Left colon (tissue), 2 donors: ENCODE measurements around the gene DOCK9. TPM values are rescaled to one million over a fixed set of nuclear protein-coding genes. Genes with fewer than 3 reads are reported as not detected.
"Not testable (repeated sequence)": the region's sequence is repeated elsewhere in the genome, so short reads cannot be mapped to it uniquely, and the experiment has no call there.

Source experiments
- ATAC-seq: fragments of 200-7000 bp; cut with Tn5 transposase; one replicate; pipeline ENCODE4 v1.9.1; 2020; ENCODE audit warnings: mild to moderate bottlenecking, moderate library complexity
- DNase-seq, 2 donors: peaks; one replicate each; pipeline ENCODE4 v3.0.0-alpha.2; 2020
- intact Hi-C, 2 donors: fragments of 100-400 bp; cut with DNase I in 1 of 2; cut with micrococcal nuclease in 1 of 2; formaldehyde crosslinking; loops; one replicate each; pipeline versions ENCODE4 v1.11.2 to v1.14.0; 2022; cut with DNase I, micrococcal nuclease
- total RNA-seq, 2 donors: library from RNA; stranded (reverse); fragmentation: NEBNext Ultra II Directional; extraction: Animal tissue kit (Norgen Biotek cat#: 25700); gene quantifications; one replicate each; pipeline ENCODE4 v1.2.1, GENCODE V29; 2021
- donor health status: DM: no; HTN: no; CAD: no.
- donor health status: DM: yes; HTN: yes; CAD: no.

The DOCK9 gene
- total RNA-seq, 2 donors from 2014 or later: 50.0 to 60.4 TPM

GRCh38 chr13:98821372-98822224, 156.3 kb downstream of the DOCK9 start:
- DNase-seq (no peak), ATAC-seq (peak; percentile 96)
- intact Hi-C loops: no loop called here

GRCh38 chr13:98820744-98821371, 157.0 kb downstream of the DOCK9 start:
- intact Hi-C loops: no loop called here
- DNase-seq (no peak), ATAC-seq (no peak)

DNA sequence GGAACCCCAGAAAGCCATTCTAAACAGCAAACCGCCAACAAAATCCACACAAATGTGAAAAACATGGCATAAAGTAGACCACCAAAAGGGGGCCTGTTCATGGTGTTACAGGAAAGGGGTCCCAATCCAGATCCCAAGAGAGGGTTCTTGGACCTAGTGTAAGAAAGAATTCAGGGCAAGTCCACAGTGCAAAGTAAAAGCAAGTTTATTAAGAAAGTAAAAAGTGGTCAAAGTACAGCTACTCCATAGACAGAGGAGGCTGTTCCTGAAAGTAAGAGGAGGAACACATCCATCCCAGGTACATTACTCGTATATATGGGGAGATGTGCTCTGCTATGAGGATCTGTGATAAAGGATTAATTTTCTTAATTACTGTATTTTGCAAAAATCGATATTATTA, 157.6 kb downstream of the DOCK9 start:
- intact Hi-C loops: no loop called here
- DNase-seq: no peak
- no peak for ATAC-seq

DNA sequence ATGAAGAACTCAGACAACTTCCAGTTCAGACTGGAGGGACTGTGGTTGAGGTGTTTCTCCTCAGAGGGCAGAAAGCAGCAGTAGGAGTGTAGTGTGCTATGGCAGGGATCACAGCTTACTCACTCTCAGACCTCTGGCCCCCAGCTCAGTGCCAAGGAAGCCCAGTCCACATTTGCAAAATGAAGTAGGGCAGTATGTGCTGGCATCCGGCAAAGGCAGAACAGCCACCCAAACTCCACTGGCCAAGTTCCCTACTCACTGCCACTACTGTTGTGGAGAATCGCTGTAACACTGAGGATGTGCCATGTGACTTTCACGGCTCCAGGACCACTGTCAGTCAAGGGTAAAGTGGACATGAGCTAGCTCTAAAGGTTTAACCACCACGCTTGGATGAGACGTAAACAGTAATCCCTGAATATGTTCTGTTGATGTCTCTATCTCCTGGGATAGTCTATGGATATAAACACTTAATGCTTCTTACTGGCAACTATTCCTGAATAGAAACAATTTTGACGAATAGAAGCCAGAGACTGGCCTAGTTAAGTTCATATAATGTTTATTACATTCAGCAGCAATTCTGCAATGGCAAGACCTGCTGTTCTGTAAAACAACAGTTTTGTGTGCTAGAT, 158.4 kb downstream of the DOCK9 start:
- ATAC-seq: no peak
- intact Hi-C loops: no loop called here
- DNase-seq: no peak

DNA sequence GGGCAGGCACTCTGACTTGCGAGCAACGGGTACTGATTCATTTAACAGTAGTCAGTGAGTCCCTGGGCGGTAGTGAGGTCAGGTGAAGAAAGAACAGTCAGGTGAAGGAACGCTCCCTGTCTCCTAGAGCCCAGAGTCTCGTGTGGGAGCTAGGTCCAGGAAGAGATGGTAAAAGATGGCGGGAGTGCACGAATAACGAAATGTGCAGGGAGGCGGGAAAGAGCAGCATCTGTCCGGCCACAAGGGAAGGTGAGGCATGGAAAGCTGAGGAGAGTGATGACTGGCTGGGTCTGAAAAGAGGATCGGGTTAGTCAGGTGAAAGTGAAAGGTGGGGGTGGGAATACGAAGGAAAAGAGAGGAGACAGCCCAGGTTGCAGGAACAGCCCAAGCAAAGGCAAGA, 161.5 kb downstream of the DOCK9 start:
- DNase-seq (no peak), ATAC-seq (no peak)
- intact Hi-C loops: no loop called here

GRCh38 chr13:98813993-98814392, 163.9 kb downstream of the DOCK9 start:
- ATAC-seq (peak; percentile 98), DNase-seq (no peak)
- intact Hi-C loops: no loop called here

DNA sequence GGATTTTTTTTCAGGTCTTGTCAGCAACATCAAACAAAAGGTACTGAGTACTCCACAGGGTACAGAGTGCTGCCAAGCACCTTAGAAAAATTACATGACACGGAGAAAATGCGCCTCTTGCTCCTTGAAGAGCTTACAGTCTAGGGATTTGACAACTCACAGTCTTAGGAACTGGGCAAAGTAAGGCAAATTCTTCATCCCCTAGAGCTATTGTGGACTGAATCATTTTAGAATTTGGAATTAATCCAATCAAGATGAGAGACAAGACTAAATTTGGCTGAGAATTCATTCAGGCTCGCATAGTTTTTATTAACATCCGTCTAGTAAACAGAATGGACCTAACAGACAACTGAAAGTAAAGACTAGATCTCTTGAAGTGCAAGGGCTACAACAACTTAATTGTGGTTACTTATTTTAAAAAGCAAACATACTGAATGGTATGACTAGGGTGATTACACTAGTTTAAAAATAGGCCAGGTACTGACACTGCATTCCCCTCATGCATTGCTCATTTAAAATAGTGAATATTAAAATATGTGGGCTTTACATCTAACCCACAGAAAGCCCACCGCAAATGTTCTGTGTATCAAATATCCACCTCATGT, 165.6 kb downstream of the DOCK9 start:
- ATAC-seq, DNase-seq, intact Hi-C loops: not testable (repeated sequence)

- ATAC-seq (no peak), DNase-seq (no peak)
- intact Hi-C loops: no loop called here
These were observed 167.1 kb downstream of the DOCK9 start for GRCh38 chr13:98810746-98811145.

GRCh38 chr13:98809345-98809777, 168.5 kb downstream of the DOCK9 start:
- no peak for ATAC-seq

GRCh38 chr13:98807774-98808173, 170.1 kb downstream of the DOCK9 start:
- ATAC-seq (no peak), DNase-seq (no peak)
- intact Hi-C loops: no loop called here

More at GRCh38 chr13:98809345-98809777, 168.5 kb downstream of the DOCK9 start:
- DNase-seq: no peak
- intact Hi-C loops: no loop called here

DNA sequence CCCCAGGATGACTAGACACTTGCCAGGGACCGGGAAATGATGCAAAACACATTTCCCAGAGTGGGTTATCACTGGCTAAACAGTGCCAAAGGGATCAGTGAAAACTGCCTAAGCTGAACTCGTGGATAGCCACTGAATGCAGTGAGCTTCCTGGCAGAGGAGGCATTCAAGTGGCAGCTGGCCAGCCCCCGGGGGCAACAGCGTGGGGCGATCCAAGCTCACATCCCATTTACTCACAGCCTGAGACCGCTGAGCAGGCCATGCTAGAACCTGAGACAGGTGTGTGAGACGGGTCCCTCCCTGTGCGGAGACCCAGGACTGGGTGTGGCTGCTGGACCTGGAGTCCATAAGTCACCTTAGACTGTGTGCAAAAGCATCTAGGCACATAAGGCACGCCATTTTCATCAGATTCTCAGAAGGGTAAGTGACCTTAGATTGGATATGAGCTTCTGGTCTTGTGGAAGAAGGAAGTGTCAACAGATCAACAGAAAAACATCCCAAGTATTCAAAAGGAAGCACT, 173.5 kb downstream of the DOCK9 start:
- no peak for DNase-seq
- ATAC-seq: peak; percentile 59
- intact Hi-C loops: no loop called here

GRCh38 chr13:98803921-98804320, 173.9 kb downstream of the DOCK9 start:
- DNase-seq: no peak
- intact Hi-C loops: no loop called here
- no peak for ATAC-seq

GRCh38 chr13:98803111-98803561, 174.7 kb downstream of the DOCK9 start:
- no peak for DNase-seq
- intact Hi-C loops: no loop called here
- peak; percentile 68 for ATAC-seq

DNA sequence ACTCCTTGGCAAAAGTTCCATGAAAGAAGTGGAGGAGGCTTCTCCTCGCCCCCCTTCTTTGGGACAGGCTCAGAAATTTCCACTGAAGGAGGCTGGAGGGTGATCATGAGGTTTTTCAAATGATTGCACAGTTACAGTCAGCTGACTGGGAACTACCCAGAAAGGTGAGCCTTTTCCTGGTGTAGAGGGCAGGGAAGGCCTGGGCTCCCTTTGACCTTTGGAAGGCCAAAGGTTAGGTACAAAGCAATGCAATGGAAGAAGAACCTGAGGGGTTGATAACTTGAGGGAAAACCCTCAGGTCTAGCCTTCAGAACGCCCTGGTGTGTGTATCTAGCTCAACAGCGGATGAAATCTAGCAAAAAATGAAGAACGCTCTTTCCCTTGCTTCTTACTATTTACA, 175.3 kb downstream of the DOCK9 start:
- ATAC-seq: peak; percentile 79
- DNase-seq: no peak
- intact Hi-C loops: no loop called here

GRCh38 chr13:98801626-98802418, 176.0 kb downstream of the DOCK9 start:
- intact Hi-C loops: no loop called here
- DNase-seq (no peak), ATAC-seq (no peak)

- DNase-seq (no peak), ATAC-seq (no peak)
- intact Hi-C loops: no loop called here
These were observed 177.8 kb downstream of the DOCK9 start for GRCh38 chr13:98800078-98800477.

DNA sequence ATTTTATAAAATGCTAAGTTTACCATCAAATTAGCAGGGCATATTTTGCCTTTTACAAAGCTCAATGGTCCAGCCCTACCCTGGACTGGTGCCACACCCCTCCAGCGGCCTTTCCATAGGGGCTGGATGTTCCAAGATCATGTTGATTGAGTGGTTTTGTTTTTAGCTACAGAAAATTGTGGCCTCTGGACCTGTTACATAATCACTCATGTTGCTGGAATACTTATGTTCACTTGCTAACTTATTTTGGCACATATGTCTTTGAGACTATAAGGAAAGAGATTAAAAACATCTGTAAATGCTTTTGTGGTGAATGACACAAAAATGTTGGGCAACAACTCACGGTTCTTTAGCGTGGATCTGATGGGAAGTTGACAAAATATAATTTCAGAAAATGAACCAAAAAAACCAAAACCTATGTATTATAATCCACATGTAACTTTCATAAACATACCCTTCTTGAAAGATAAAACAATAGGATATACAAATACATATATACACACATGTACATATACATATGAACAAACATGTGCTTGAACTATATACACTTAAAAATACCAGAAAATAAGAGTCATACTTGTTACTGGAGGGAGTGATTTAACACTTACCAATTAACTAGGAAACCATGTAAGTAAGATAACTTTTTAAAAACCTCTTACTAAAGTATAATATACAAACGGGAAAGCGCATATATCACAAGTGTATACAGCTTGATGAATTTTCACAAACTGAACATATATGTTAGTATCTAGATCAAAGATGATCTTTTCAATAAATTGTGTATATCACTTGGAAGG, 178.8 kb downstream of the DOCK9 start:
- no peak for DNase-seq
- ATAC-seq: no peak
- intact Hi-C loops: no loop called here

- DNase-seq (no peak), ATAC-seq (no peak)
- intact Hi-C loops: no loop called here
These were observed 180.4 kb downstream of the DOCK9 start for GRCh38 chr13:98797456-98797855.
